Endometrial microvascular endothelial cells (primary cell): Measurements from ENCODE around the gene NPHP4. TPM values are rescaled to one million over a fixed set of nuclear protein-coding genes. Genes with fewer than 3 reads are reported as not detected.

ENCODE experiments used
- in situ Hi-C: cut with HindIII; loops from 2 replicates; pipeline ENCODE4 v1.10.0; 2017; ENCODE audit warnings: low sequenced_read_pairs, low pct_unique_long_range_greater_than_20kb; ENCODE audit errors: inconsistent ontology term
- total RNA-seq: library from RNA; depleted of rRNA; stranded (reverse); fragments of >200 nt; gene quantifications from one replicate; pipeline ENCODE4 v1.2.3, GENCODE V29; 2015; ENCODE audit errors: inconsistent ontology term

Gene NPHP4
- total RNA-seq, 1 donor from 2014 or later = 4.2 TPM

DNA sequence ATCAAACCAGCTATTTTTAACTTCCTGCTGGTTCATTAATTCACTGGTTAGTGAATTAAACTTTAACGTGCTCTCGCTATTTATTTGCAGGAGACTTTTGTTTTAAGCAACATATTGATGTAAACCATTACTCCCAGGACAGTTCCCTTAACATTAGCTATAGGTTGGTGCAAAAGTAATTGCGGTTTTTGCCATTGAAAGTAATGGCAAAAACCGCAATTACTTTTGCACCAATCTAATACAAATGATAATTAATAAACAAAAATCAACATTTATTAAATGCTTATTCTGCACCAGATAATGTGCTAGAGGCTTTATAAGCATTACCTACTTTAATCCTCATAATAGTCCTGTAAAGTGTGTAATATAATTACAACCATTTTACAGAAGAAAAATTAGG is 176.5 kb downstream of the NPHP4 start:
- in situ Hi-C loops = no loop called here

DNA sequence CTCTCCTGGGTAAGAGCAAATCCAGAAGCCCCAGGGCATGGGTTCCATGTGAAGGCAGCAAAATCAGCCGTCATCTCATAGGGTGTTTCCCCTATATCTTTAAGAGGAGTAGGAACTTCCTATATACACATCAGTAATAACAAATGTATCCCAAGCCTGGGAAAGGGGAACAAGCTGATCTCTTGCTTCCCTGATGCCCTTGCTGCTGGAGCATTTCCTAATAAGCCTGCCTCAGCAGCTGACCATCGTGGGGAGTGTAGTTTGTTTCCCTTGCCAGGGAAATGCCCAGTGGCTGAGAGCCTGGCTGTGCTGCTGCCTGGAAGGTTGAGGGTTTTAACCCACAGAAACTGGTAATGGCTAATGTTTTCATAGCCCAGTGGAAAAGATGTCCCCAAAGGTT is 177.0 kb downstream of the NPHP4 start:
- in situ Hi-C loops = no loop called here

DNA sequence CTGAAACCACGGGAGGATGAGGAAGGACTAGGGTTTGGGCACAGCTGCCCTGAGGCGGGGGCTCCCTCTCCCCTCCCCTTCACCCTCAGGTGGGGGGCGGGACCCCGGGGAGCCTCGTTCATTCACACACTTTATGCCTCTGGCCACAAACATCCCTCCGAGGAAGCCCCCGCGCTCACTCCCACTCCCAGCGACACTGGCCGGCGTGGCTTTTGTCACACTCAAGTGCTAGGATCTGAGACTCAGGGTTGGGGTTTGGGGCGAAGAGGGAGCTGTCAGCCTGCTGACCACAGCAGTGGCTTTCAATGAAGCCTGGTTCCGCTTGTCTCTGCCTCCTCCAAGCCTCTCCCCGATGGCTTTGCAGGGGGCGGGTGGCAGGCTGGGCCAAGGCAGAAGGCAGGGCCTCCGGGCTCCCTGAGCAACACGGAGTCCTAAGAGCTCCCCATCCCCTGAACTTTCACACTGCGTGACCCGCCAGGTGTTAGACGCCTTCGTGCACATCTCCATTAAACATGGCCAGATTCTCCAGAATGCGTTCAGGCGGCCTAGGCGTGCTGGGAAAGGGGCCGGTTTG is 178.1 kb downstream of the NPHP4 start:
- in situ Hi-C loops = no loop called here

DNA sequence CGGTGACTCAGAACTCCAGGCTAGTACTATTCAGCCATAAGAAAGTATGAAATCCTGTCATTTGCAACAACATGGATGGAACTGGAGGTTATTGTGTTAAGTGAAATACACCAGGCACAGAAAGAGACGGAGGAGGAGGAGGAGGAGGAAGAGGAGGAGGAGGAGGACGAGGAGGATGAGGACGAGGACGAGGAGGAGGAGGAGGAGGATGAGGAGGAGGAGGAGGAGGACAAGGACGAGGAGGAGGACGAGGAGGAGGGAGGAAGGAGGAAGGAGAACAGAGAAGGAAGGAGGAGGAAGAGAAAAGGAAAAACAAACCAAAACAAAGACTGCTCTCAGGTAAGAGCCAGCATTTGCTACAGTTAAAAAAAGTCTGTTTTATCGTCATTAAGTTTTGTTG is 178.7 kb downstream of the NPHP4 start:
- in situ Hi-C loops = no loop called here

Other genes with a start within 250 kb of the NPHP4 start
- 4.2 TPM for gene KCNAB2, start 53.5 kb upstream of the NPHP4 start, total RNA-seq
- gene CHD5, start 187.9 kb upstream of the NPHP4 start, total RNA-seq = not detected
- 108 TPM for gene RPL22, start 207.2 kb upstream of the NPHP4 start, total RNA-seq
- gene RNF207, start 213.7 kb upstream of the NPHP4 start, total RNA-seq = 13.6 TPM
- 140 TPM for gene ICMT, start 243.5 kb upstream of the NPHP4 start, total RNA-seq